Stomach (tissue), 9 donors: Measurements from ENCODE around the gene CCDC91. TPM values are rescaled to one million over a fixed set of nuclear protein-coding genes. Genes with fewer than 3 reads are reported as not detected.

Source experiments
- DNase-seq, 2 donors: peaks; one replicate each; pipeline versions ENCODE4 v3.0.0 to v3.0.0-alpha.2; 2013 to 2019
- H3K27ac ChIP-seq, 5 donors: fragments of 200-600 bp in 4 of 5; sonication (generic) in 4 of 5; one replicate each; pipeline ENCODE4 v1.5.1; 2013 to 2019; ENCODE audit warnings: mild to moderate bottlenecking in 1 of 5, moderate library complexity in 1 of 5
- H3K27me3 ChIP-seq, 3 donors: fragments of 200-600 bp; sonication (generic); one replicate each; pipeline ENCODE4 v1.5.1; 2017 to 2019; ENCODE audit warnings: mixed run types in 1 of 3
- H3K36me3 ChIP-seq, 4 donors: fragments of 200-600 bp; sonication (generic); 1 replicate in 3 of 4; 2 replicates in 1 of 4; pipeline ENCODE4 v1.5.1; 2016 to 2019
- H3K4me1 ChIP-seq, 4 donors: fragments of 200-600 bp; sonication (generic); one replicate each; pipeline ENCODE4 v1.5.1; 2016 to 2019
- H3K4me3 ChIP-seq, 4 donors: fragments of 200-600 bp; sonication (generic) in 3 of 4; one replicate each; pipeline ENCODE4 v1.5.1; 2016 to 2019; ENCODE audit warnings: mild to moderate bottlenecking in 1 of 4
- H3K9me3 ChIP-seq, 4 donors: fragments of 200-600 bp; sonication (generic); one replicate each; pipeline ENCODE4 v1.5.1; 2016 to 2019
- CTCF ChIP-seq, 7 experiments: fragments of 450-650 bp in 4 of 7; fragments of 200-600 bp in 3 of 7; sonication (generic) in 3 of 7; IDR thresholded peaks; one replicate each; pipeline ENCODE4 v1.5.1; 2016 to 2019; ENCODE audit warnings: antibody characterized with exemption in 7 of 7, control low read depth in 2 of 7, mild to moderate bottlenecking in 1 of 7
- EP300 ChIP-seq: sonication (generic); formaldehyde crosslinking; IDR thresholded peaks from one replicate; pipeline ENCODE4 v1.6.1; 2017; ENCODE audit warnings: antibody characterized with exemption
- POLR2A ChIP-seq, 4 donors: fragments of 450-650 bp; IDR thresholded peaks; one replicate each; pipeline ENCODE4 v1.6.1; 2016; ENCODE audit warnings: antibody characterized with exemption in 4 of 4, control low read depth in 2 of 4, mild to moderate bottlenecking in 1 of 4, moderate library complexity in 1 of 4
- POLR2AphosphoS5 ChIP-seq, 3 donors: sonication (generic); formaldehyde crosslinking; IDR thresholded peaks; one replicate each; pipeline ENCODE4 v1.6.1; 2016; ENCODE audit warnings: antibody characterized with exemption in 3 of 3
- WGBS, 5 donors: extraction: QIAGEN DNeasy Blood & Tissue Kit in 3 of 5; methylation state at CpG; one replicate each; pipeline versions ENCODE4 v1.1.5 to v1.1.7; 2013 to 2018; 5-methylcytosine and 5-hydroxymethylcytosine counted together
- intact Hi-C: fragments of 100-400 bp; cut with DNase I; formaldehyde crosslinking; loops from one replicate; pipeline ENCODE4 v1.15.1; 2023; ENCODE audit warnings: low total_unique reads
- polyA plus RNA-seq, 3 donors: library from polyadenylated mRNA; stranded (reverse); fragments of 200-250 nt; gene quantifications; one replicate each; pipeline ENCODE4 v1.2.3, GENCODE V29; 2013
- total RNA-seq, 5 donors: library from RNA; depleted of rRNA; stranded (reverse); fragments of >200 nt; gene quantifications; one replicate each; pipeline versions ENCODE4 v1.1.0 to v1.2.3, GENCODE V29; 2014 to 2016
- donor health status: healthy with polysubstance abuse.
- donor health status: Bipolar disorder and iron deficiency.
- donor health status: healthy.

The CCDC91 gene
- total and polyA plus RNA-seq, 8 donors, result 9.9 to 69.6 (median 34.4) TPM

GRCh38 chr12:28178775-28179174 lies 11.5 kb upstream of the CCDC91 start:
- intact Hi-C loops, result no loop called here
- Histone ChIP-seq H3K27me3 (no peaks in the 10 kb centered on the region), H3K27ac (no peak overlapping the region), H3K36me3 (no peaks in the 10 kb centered on the region), H3K9me3 (no peaks in the 10 kb centered on the region), H3K4me1 (no peaks in the 10 kb centered on the region), H3K4me3 (no peak overlapping the region)
- TF ChIP-seq CTCF (IDR thresholded peaks at IDR 0.05) (no peak), EP300 (no peak), POLR2AphosphoS5 (IDR thresholded peaks at IDR 0.05) (no peak), POLR2A (IDR thresholded peaks at IDR 0.05) (no peak)
- no peak for DNase-seq
- 87 to 93% (median 91%) methylated on average over 7 of the region's 7 CpGs for whole genome bisulfite sequencing, 5 donors

- WGBS, 5 donors, result 65 to 89% (median 78%) methylated on average over 3 of the region's 3 CpGs
- DNase-seq, result no peak
- H3K4me3 ChIP-seq, result no peak overlapping the region
- H3K36me3 ChIP-seq, result no peaks in the 10 kb centered on the region
- H3K27me3 ChIP-seq, result no peaks in the 10 kb centered on the region
- H3K9me3 ChIP-seq, result no peaks in the 10 kb centered on the region
- H3K4me1 ChIP-seq, result no peaks in the 10 kb centered on the region
- no peak for TF ChIP-seq CTCF (IDR thresholded peaks at IDR 0.05)
- TF ChIP-seq POLR2AphosphoS5 (IDR thresholded peaks at IDR 0.05), result no peak
- no peak for TF ChIP-seq EP300
- no peak for TF ChIP-seq POLR2A (IDR thresholded peaks at IDR 0.05)
- H3K27ac ChIP-seq, result no peak overlapping the region
- intact Hi-C loops, result no loop called here
These were observed 9.5 kb upstream of the CCDC91 start for GRCh38 chr12:28180786-28181185.

- H3K4me3 ChIP-seq, result no peak overlapping the region
- 94 to 100% (median 95%) methylated on average over 1 of the region's 1 CpG for WGBS, 5 donors
- H3K27ac ChIP-seq, result no peak overlapping the region
- no peaks in the 10 kb centered on the region for H3K36me3 ChIP-seq
- intact Hi-C loops, result no loop called here
- DNase-seq, result no peak
- H3K4me1 ChIP-seq, result peaks cover 0 to 5% (median 1%) of the 10 kb centered on the region in 4 donors
- H3K9me3 ChIP-seq, result no peaks in the 10 kb centered on the region
- TF ChIP-seq EP300, result no peak
- no peak for TF ChIP-seq POLR2AphosphoS5 (IDR thresholded peaks at IDR 0.05)
- TF ChIP-seq CTCF (IDR thresholded peaks at IDR 0.05), result no peak
- no peak for TF ChIP-seq POLR2A (IDR thresholded peaks at IDR 0.05)
- no peaks in the 10 kb centered on the region for H3K27me3 ChIP-seq
These were observed 5.9 kb upstream of the CCDC91 start for GRCh38 chr12:28184375-28184774.

- Histone ChIP-seq H3K4me3 (no peak overlapping the region), H3K27ac (no peak overlapping the region), H3K4me1 (peaks cover 1 to 17% (median 9%) of the 10 kb centered on the region in 4 donors), H3K9me3 (no peaks in the 10 kb centered on the region), H3K36me3 (no peaks in the 10 kb centered on the region), H3K27me3 (no peaks in the 10 kb centered on the region)
- 86 to 94% (median 92%) methylated on average over 2 of the region's 2 CpGs for WGBS, 5 donors
- DNase-seq, result no peak
- no peak for TF ChIP-seq POLR2AphosphoS5 (IDR thresholded peaks at IDR 0.05)
- no peak for TF ChIP-seq EP300
- no peak for TF ChIP-seq CTCF (IDR thresholded peaks at IDR 0.05)
- TF ChIP-seq POLR2A (IDR thresholded peaks at IDR 0.05), result no peak
- intact Hi-C loops, result no loop called here
These were observed 3.8 kb upstream of the CCDC91 start for GRCh38 chr12:28186500-28186899.
